ENCODE results near the gene VANGL2. TPM values are rescaled to one million over a fixed set of nuclear protein-coding genes. Genes with fewer than 3 reads are reported as not detected.

The VANGL2 gene
- total and polyA plus RNA-seq, 9 of the 15 experiments (the other 6 are each of a cell fraction or from before 2014, with no cell fraction given), result 0.28 to 4.0 (median 0.98) TPM

DNA sequence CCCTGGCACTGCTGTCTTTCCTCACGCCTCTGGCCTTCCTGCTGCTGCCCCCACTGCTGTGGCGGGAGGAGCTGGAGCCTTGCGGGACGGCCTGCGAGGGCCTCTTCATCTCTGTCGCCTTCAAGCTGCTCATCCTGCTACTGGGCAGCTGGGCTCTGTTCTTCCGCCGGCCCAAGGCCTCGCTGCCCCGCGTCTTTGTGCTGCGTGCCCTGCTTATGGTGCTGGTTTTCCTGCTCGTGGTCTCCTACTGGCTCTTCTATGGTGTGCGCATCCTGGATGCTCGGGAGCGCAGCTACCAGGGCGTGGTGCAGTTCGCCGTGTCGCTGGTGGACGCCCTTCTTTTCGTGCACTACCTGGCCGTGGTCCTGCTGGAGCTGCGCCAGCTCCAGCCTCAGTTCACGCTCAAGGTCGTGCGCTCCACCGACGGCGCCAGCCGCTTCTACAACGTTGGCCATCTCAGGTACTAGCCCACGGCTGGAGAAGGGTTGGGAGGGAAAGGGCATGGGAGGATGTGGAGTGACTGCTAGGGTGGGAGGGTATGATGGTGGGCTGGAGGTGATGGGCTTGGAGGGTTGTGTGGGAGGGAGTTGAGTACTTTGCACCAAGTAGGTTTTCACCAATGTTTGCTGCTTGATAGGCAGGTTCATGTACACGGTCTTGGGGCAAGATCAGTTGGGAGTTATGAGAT is 18.9 kb downstream of the VANGL2 start:
- ATAC-seq (no peak), FAIRE-seq (no peak), DNase-seq (ENCODE audit: extremely low read depth in 1 of 4, low spot score in 3 of 4) (no peak)
- ChIA-PET CTCF (ENCODE audit: low intra/inter-chr PET ratio) (interaction anchor here (0.7 kb wide), 1 partner anchor 204 kb away, joined by 3 read pairs; no protein-coding TSS in a partner anchor), POLR2A (no interaction called here)
- H3K4me2 ChIP-seq (ENCODE audit: insufficient read depth, low read length), result no peak overlapping the region
- no peaks in the 10 kb centered on the region for H3K36me3 ChIP-seq (ENCODE audit: control insufficient read depth, insufficient read depth, low read length)
- H3K4me1 ChIP-seq (replicated peaks in 1 of 2; ENCODE audit: control insufficient read depth in 2 of 2, insufficient read depth in 2 of 2, low read length in 2 of 2), result peaks cover 32 to 34% of the 10 kb centered on the region in 2 experiments
- no peaks in the 10 kb centered on the region for H3K9me3 ChIP-seq (replicated peaks; ENCODE audit: control insufficient read depth, insufficient read depth, low read depth, low read length)
- 70% methylated on average over 33 of the region's 34 CpGs for WGBS (ENCODE audit: insufficient coverage, low coverage, missing lambda C conversion rate)
- H3K27me3 ChIP-seq (ENCODE audit: control insufficient read depth in 2 of 2, insufficient read depth in 2 of 2, low read length in 2 of 2), result no peaks in the 10 kb centered on the region
- H3K4me3 ChIP-seq, result no peak overlapping the region
- intact Hi-C loops (cut with micrococcal nuclease) (no loop called here), in situ Hi-C loops (cut with MboI) (no loop called here)
- 0 out of 2 replicates have a peak, but pooled peaks cover 4% of the 10 kb centered on the region for H4K20me1 ChIP-seq (replicated peaks; ENCODE audit: control insufficient read depth, insufficient read depth, low read length)
- H3K27ac ChIP-seq (ENCODE audit: extremely low read depth, low read depth, low read length), result no peak overlapping the region
- no peaks in the 10 kb centered on the region for H3K79me2 ChIP-seq (ENCODE audit: control insufficient read depth, insufficient read depth, low read length)
- H2AFZ ChIP-seq (ENCODE audit: low read depth, low read length), result no peak overlapping the region
- BruUV-seq (replicated peaks), result no TSS peak
- H3K9me1 ChIP-seq (ENCODE audit: control insufficient read depth, insufficient read depth, low read length), result no peaks in the 10 kb centered on the region
- TF ChIP-seq NFIC (IDR thresholded peaks at IDR 0.05) (0 out of 2 replicates have a peak, but pooled peaks have one; percentile 27), ZBTB17 (CRISPR knock-in tag; IDR thresholded peaks at IDR 0.05) (no peak)
- no peak overlapping the region; a peak in 1 of 4 replicates for H3K9ac ChIP-seq (ENCODE audit: insufficient read depth in 1 of 2, low read depth in 2 of 2, low read length in 2 of 2)

DNA sequence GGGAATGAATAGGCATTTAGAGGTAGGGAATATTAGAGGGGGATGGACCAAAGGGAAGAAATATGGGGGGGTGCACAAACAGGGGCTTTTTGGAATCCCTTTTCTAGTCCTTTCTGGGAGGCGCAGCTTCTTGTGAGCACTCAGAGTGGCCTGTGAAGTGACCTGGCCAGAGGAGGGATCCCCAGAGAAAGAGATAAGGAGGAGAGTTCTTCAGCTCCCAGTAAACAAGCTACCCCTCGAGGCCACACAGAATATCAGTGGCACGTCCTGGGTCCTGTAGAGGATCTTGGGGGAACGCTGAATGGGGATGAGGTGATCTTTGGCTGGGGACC is 19.4 kb downstream of the VANGL2 start:
- DNase-seq (ENCODE audit: extremely low read depth in 1 of 4, low spot score in 3 of 4) (no peak), ATAC-seq (peak; percentile 39), FAIRE-seq (no peak)
- 0 out of 2 replicates have a peak, but pooled peaks cover 4% of the 10 kb centered on the region for H4K20me1 ChIP-seq (replicated peaks; ENCODE audit: control insufficient read depth, insufficient read depth, low read length)
- peaks cover 29 to 32% of the 10 kb centered on the region in 2 experiments for H3K4me1 ChIP-seq (replicated peaks in 1 of 2; ENCODE audit: control insufficient read depth in 2 of 2, insufficient read depth in 2 of 2, low read length in 2 of 2)
- no peaks in the 10 kb centered on the region for H3K36me3 ChIP-seq (ENCODE audit: control insufficient read depth, insufficient read depth, low read length)
- no peaks in the 10 kb centered on the region for H3K9me1 ChIP-seq (ENCODE audit: control insufficient read depth, insufficient read depth, low read length)
- peak overlapping the region; percentile 48; the same call in 1 of the 2 replicates for H2AFZ ChIP-seq (ENCODE audit: low read depth, low read length)
- no peaks in the 10 kb centered on the region for H3K9me3 ChIP-seq (replicated peaks; ENCODE audit: control insufficient read depth, insufficient read depth, low read depth, low read length)
- H3K4me2 ChIP-seq (ENCODE audit: insufficient read depth, low read length), result no peak overlapping the region
- H3K27me3 ChIP-seq (ENCODE audit: control insufficient read depth in 2 of 2, insufficient read depth in 2 of 2, low read length in 2 of 2), result no peaks in the 10 kb centered on the region
- in situ Hi-C loops (cut with MboI), result no loop called here
- peak overlapping the region in 1 of 2 experiments; percentile 54; a peak in 3 of 4 replicates for H3K9ac ChIP-seq (ENCODE audit: insufficient read depth in 1 of 2, low read depth in 2 of 2, low read length in 2 of 2)
- H3K4me3 ChIP-seq, result no peak overlapping the region
- intact Hi-C loops (cut with micrococcal nuclease), result no loop called here
- ChIA-PET CTCF (ENCODE audit: low intra/inter-chr PET ratio) (interaction anchor here (0.7 kb wide), 1 partner anchor 203 kb away, joined by 3 read pairs; no protein-coding TSS in a partner anchor), POLR2A (no interaction called here)
- no peaks in the 10 kb centered on the region for H3K79me2 ChIP-seq (ENCODE audit: control insufficient read depth, insufficient read depth, low read length)
- H3K27ac ChIP-seq (ENCODE audit: extremely low read depth, low read depth, low read length), result no peak overlapping the region; the same call in 2 of the 3 replicates
- BruUV-seq (replicated peaks), result no TSS peak
- peak; percentile 30; the same call in 1 of the 2 replicates for TF ChIP-seq ATF7 (IDR thresholded peaks at IDR 0.05)
- no peak for TF ChIP-seq SRSF9 (IDR thresholded peaks at IDR 0.05; ENCODE audit: borderline replicate concordance, low read depth, low read length)
- TF ChIP-seq FOXK2 (conservative IDR thresholded peaks at IDR 0.05 in 1 of 2, IDR thresholded peaks at IDR 0.05 in 1 of 2; ENCODE audit: low read depth in 2 of 2), result 0 out of 4 replicates have a peak, but pooled peaks of 1 of the 2 experiments have one; percentile 46
- no peak for TF ChIP-seq ZNF764 (CRISPR knock-in tag; IDR thresholded peaks at IDR 0.05; ENCODE audit: low read depth)
- TF ChIP-seq SIRT6 (IDR thresholded peaks at IDR 0.05; ENCODE audit: low read depth, low read length), result no peak
- TF ChIP-seq, protein P1, sequence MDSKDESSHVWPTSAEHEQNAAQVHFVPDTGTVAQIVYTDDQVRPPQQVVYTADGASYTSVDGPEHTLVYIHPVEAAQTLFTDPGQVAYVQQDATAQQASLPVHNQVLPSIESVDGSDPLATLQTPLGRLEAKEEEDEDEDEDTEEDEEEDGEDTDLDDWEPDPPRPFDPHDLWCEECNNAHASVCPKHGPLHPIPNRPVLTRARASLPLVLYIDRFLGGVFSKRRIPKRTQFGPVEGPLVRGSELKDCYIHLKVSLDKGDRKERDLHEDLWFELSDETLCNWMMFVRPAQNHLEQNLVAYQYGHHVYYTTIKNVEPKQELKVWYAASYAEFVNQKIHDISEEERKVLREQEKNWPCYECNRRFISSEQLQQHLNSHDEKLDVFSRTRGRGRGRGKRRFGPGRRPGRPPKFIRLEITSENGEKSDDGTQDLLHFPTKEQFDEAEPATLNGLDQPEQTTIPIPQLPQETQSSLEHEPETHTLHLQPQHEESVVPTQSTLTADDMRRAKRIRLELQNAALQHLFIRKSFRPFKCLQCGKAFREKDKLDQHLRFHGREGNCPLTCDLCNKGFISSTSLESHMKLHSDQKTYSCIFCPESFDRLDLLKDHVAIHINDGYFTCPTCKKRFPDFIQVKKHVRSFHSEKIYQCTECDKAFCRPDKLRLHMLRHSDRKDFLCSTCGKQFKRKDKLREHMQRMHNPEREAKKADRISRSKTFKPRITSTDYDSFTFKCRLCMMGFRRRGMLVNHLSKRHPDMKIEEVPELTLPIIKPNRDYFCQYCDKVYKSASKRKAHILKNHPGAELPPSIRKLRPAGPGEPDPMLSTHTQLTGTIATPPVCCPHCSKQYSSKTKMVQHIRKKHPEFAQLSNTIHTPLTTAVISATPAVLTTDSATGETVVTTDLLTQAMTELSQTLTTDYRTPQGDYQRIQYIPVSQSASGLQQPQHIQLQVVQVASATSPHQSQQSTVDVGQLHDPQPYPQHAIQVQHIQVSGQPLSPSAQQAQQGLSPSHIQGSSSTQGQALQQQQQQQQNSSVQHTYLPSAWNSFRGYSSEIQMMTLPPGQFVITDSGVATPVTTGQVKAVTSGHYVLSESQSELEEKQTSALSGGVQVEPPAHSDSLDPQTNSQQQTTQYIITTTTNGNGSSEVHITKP (IDR thresholded peaks at IDR 0.05; ENCODE audit: partially characterized antibody), result peak; percentile 95
- 8% methylated on average over 4 of the region's 4 CpGs for WGBS (ENCODE audit: insufficient coverage, low coverage, missing lambda C conversion rate)

Measured in K562 (cell line).